Left ventricle myocardium superior (tissue), 1 donor: ENCODE results near the gene ERC2. TPM values are rescaled to one million over a fixed set of nuclear protein-coding genes. Genes with fewer than 3 reads are reported as not detected.

Source experiments
- ATAC-seq: fragments of 200-7000 bp; cut with Tn5 transposase; one replicate; pipeline ENCODE4 v1.9.1; 2020; ENCODE audit warnings: mild to moderate bottlenecking, moderate library complexity
- DNase-seq: peaks from one replicate; pipeline ENCODE4 v3.0.0-alpha.2; 2020
- intact Hi-C: fragments of 100-400 bp; cut with micrococcal nuclease; formaldehyde crosslinking; loops from one replicate; pipeline ENCODE4 v1.11.0; 2022
- total RNA-seq: library from RNA; stranded (reverse); fragmentation: NEBNext Ultra II Directional; extraction: Animal tissue kit (Norgen Biotek cat#: 25700); gene quantifications from one replicate; pipeline ENCODE4 v1.2.1, GENCODE V29; 2021
- donor health status: DM: no; HTN: yes; CAD: no; lungs with severe emphysema.

ERC2 gene
- total RNA-seq, 1 donor from 2014 or later, result 0.94 TPM

- intact Hi-C loops, result no loop called here
- DNase-seq (no peak), ATAC-seq (no peak)
Measured at GRCh38 chr3:55595420-55595819, 872.8 kb downstream of the ERC2 start.

- no peak for ATAC-seq
- intact Hi-C loops, result no loop called here
- DNase-seq, result no peak
Measured at GRCh38 chr3:55592572-55592971, 875.7 kb downstream of the ERC2 start.

- ATAC-seq (no peak), DNase-seq (no peak)
- intact Hi-C loops, result no loop called here
Measured at GRCh38 chr3:55591888-55592287, 876.4 kb downstream of the ERC2 start.

- ATAC-seq (no peak), DNase-seq (no peak)
- intact Hi-C loops, result no loop called here
Measured at GRCh38 chr3:55588146-55588765, 880.0 kb downstream of the ERC2 start.

- ATAC-seq, result no peak
- DNase-seq, result no peak
- intact Hi-C loops, result no loop called here
Measured at GRCh38 chr3:55585856-55586255, 882.4 kb downstream of the ERC2 start.

GRCh38 chr3:55584716-55585368 lies 883.4 kb downstream of the ERC2 start:
- intact Hi-C loops, result no loop called here
- DNase-seq (no peak), ATAC-seq (no peak)

GRCh38 chr3:55584030-55584429 lies 884.2 kb downstream of the ERC2 start:
- intact Hi-C loops, result no loop called here
- DNase-seq (no peak), ATAC-seq (no peak)

- intact Hi-C loops, result no loop called here
- DNase-seq, result no peak
- ATAC-seq, result no peak
Measured at GRCh38 chr3:55583475-55583874, 884.8 kb downstream of the ERC2 start.

GRCh38 chr3:55579496-55579895 lies 888.8 kb downstream of the ERC2 start:
- ATAC-seq (no peak), DNase-seq (no peak)
- intact Hi-C loops, result no loop called here

- intact Hi-C loops, result no loop called here
- ATAC-seq, result no peak
- no peak for DNase-seq
Measured at GRCh38 chr3:55576621-55577388, 891.5 kb downstream of the ERC2 start.

GRCh38 chr3:55574671-55575070 lies 893.6 kb downstream of the ERC2 start:
- intact Hi-C loops, result no loop called here
- no peak for DNase-seq

GRCh38 chr3:55572816-55573215 lies 895.5 kb downstream of the ERC2 start:
- ATAC-seq (no peak), DNase-seq (no peak)
- intact Hi-C loops, result no loop called here

More at GRCh38 chr3:55574671-55575070, 893.6 kb downstream of the ERC2 start:
- ATAC-seq, result no peak

GRCh38 chr3:55571913-55572312 lies 896.4 kb downstream of the ERC2 start:
- ATAC-seq, result peak; percentile 98
- DNase-seq, result peak; percentile 81
- intact Hi-C loops, result no loop called here

GRCh38 chr3:55571216-55571813 lies 897.0 kb downstream of the ERC2 start:
- ATAC-seq (no peak), DNase-seq (no peak)
- intact Hi-C loops, result no loop called here

GRCh38 chr3:55570271-55570711 lies 898.0 kb downstream of the ERC2 start:
- DNase-seq, result no peak
- ATAC-seq, result no peak
- intact Hi-C loops, result no loop called here

- DNase-seq, result no peak
- intact Hi-C loops, result no loop called here
- no peak for ATAC-seq
Measured at GRCh38 chr3:55569033-55569599, 899.2 kb downstream of the ERC2 start.

- DNase-seq (no peak), ATAC-seq (no peak)
- intact Hi-C loops, result no loop called here
Measured at GRCh38 chr3:55567615-55568014, 900.7 kb downstream of the ERC2 start.

- DNase-seq (no peak), ATAC-seq (no peak)
- intact Hi-C loops, result no loop called here
Measured at GRCh38 chr3:55567121-55567520, 901.1 kb downstream of the ERC2 start.

- DNase-seq, result no peak
- intact Hi-C loops, result no loop called here
- no peak for ATAC-seq
Measured at GRCh38 chr3:55565521-55565920, 902.7 kb downstream of the ERC2 start.

GRCh38 chr3:55564726-55565125 lies 903.5 kb downstream of the ERC2 start:
- intact Hi-C loops, result no loop called here
- no peak for DNase-seq
- no peak for ATAC-seq
